HG03565 (cell line): ENCODE measurements around the gene LCE2C.

Experiments used
- ATAC-seq: cut with Tn5 transposase; IDR thresholded peaks from one replicate; pipeline ENCODE4 v1.9.1; 2021; ENCODE audit warnings: mild to moderate bottlenecking, moderate library complexity; ENCODE audit not compliant: unreplicated experiment

Gene LCE2C

DNA sequence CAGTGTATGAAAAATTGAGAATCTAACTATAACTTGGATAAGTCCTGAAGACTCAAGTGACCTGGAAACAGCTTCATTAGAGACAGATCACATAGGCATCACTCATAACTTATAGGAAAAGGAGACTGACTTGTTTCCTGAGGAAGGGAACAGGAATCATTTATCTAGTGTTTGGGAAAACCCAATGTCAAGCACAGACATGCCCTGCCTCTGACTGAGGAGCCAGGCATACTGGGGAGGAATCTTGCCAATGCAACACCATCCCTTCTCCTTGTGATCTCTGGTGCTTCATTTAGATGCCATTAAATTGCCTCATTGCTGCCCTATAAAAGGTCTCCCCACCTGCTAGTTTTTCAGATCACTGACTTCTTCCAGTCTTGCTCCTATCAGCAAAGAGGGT, 43.2 kb downstream of the LCE2C start:
- no peak for ATAC-seq

DNA sequence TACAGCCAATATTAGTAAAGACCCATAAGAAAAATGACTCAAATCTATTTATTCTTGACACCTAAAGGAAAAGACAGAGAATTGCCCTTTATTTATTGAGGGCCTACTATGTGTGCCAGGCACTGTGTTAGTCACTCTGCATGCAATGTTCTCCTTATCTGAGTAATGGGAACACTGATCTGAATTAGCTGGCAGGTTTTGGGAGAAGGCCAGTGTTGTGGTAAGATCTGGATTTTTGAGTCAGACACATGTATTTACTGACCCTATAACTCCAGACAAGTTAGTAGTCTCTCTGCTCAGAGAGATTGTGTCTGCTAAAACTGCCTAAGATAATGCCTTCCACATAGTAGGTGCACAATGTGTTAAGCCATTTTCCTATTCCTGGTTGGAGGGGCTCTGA, 50.2 kb downstream of the LCE2C start:
- no peak for ATAC-seq
